Stimulated activated CD4-positive, alpha-beta T cell treated with anti-CD3 and anti-CD28 coated beads, Interleukin-12 subunit alpha, Interleukin-12 subunit beta, amount 100 ng/mL, for 24 hours (primary cell): Measurements from ENCODE around the gene CXCL12.

Experiments
- DNase-seq, 2 experiments: peaks; one replicate each; pipeline ENCODE4 v3.0.0-alpha.2; 2020; ENCODE audit warnings: low read depth in 2 of 2

Gene CXCL12

DNA sequence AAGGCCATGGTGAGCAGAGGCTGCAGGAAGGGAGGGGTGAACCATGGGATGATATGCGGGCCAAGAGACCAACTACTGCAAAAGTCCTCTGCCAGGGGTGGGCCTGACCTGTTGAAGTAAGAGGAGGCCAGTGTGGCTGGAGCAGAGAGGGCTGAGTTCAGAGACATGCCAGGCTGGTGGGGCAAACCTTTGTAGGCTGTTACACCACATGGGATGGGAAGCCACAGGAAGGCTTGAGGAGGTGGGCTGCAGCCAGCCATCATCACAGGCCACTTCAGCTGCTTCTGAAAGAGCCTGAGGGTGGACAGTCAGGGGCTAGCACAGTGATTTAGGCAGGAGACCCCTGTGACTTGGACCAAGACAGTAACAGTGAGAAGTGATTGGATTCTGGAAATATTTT, 20.3 kb downstream of the CXCL12 start:
- no peak for DNase-seq

GRCh38 chr10:44363716-44364115, 21.2 kb downstream of the CXCL12 start:
- no peak for DNase-seq

DNA sequence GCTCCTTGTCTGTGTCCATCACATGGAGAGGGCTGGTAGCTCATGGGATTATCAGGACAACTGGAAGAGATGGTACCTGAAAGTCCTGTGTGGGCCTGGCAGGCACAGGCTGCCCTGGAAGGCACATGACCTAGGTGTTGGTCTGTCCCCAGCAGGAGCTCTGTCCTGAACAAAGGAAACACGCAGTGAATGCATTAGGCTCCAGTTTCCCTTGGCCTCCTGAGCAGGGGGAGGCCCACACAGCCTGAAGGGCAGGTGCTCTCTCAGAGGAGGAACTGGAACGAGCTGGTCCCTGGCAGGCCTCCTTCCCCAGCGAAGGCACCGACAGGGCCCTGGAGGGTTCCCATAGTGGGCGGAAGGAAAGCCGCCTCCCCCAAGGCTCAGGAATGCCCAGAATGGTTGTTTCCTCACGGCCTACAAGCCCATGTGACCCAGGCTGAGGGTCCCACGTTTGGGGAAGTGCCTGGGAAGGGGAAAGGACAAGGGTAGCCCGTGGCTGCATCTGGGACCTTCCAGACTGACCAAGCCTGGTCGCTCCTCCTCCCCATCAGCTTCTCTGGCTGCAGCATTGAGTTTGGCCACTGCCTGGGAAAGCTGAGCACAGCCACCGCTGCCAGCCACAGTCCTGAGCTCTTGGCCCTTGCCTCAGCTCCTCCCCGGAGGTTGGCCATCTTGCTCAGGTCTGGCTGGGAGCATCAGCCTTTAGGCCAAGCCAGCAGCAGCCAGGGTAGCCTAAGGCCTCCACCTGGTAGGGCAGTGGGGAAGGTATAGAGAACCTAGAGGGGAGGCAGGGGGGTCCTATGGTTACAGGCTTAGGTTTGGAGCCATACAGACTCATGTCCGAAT, 21.8 kb downstream of the CXCL12 start:
- DNase-seq: no peak

GRCh38 chr10:44361109-44361508, 23.8 kb downstream of the CXCL12 start:
- no peak for DNase-seq

GRCh38 chr10:44358080-44358771, 26.7 kb downstream of the CXCL12 start:
- DNase-seq: no peak

GRCh38 chr10:44357023-44357540, 27.8 kb downstream of the CXCL12 start:
- no peak for DNase-seq

DNA sequence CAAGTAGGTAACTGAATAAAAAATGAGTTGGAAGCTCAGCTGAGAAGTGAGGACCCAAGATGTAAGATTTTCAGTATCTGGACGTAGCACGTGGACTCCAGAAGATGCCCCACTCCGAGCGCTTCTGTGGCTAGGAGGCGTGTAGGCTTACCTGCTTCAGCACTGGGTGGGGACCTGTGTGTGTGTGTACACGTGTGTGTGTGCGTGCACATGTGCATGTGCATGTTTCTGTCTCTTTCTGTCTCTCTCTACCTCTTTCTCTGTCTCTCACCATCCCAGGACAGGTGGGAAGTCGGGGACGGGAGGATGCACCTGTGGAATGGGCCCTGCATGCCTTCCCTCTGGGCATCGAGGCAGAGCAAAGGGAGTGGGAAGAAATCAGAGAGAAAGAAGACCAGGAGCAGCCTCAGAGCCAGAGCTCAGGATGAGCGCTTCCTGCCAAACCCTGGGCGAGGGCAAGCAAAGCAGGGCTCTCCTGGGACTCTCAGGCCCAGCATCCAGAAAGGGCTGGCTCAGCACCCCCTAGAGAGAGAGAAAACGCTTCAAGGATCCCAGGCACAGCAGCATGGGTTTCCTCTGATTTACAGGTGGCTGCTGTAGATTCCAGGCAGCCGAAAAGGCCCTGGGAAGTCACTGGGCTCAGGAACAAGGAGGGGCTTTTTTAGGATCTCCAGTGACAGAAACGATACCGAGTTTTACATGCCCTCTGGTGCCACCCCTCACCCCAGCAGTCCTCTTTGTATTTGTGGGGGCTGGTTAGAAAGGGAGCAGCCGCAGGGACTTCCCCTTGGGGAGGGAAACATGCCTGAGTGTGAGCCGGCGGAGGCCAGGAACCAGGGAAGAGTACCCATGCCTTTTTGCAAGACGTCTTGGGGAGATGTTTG, 28.5 kb downstream of the CXCL12 start:
- DNase-seq: no peak

DNA sequence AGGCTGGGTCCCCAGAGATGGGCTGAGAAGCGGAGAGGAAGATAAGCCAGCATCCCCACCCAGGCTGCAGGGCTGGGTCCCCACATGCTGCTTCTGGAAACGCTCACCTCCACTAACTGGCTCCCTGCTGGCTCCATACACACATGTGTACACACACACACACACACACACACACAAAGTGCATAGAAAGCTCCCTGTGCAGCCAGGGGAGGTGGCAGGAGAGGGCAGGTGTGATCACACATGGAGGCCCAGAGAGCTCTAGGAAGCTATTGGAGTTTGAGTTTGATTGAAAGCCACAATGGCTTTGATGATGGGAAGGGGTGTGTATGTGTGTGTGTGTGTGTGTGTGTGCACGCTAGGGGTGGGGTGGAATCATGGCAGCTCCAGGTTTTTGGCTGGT, 29.3 kb downstream of the CXCL12 start:
- DNase-seq: no peak

DNA sequence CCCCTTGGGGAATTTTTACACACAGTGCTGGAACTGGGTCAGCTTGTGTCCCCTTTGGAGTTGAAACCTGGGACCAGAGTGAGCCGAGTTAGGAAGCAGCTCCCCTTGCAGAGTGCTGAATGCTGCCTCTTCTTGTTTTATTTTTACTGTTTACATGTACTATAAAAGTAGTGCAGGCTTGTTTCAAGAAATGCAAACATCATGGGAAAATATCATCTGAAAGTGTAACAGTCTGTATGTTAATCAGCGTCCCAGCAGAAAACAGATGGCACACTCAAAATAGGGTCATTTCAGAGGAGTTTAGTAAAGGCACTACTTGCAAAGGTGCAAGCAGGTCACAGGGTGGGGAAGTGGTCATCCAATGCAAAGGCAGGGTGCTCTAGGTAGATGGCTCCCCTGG, 30.1 kb downstream of the CXCL12 start:
- no peak for DNase-seq

DNA sequence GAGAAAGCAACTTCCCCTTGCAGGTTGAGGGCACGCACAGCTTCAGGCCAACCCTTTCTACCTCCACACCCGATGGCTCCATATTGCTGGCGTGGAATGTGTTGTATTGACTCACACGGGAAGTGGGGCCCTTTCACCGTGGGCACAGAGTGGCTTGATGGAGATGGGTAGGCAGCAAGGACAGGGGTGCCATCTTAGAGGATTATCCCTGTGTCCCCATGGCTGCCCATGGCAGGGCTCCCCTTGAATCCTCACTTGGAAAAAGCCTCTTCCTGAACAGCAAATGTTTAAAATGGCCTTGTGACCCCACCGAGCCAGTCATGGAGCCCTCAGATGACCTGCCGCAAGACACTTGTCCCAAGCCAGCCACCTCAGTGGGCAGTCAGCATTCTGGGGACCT, 31.2 kb downstream of the CXCL12 start:
- no peak for DNase-seq

DNA sequence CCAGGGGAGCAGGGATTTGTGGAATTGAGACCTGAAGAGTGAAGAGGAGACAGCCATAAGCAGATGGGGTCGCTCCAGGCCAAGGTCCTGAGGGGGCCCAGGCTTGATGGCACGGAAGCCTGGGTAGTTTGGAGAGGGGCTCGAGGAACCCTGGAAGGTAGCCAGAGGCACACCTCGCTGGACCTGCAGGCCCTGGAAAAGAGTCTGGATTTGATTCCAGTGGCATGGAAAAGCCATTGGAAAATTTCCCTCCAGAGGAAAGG, 31.8 kb downstream of the CXCL12 start:
- no peak for DNase-seq

- DNase-seq: no peak
These were observed 32.4 kb downstream of the CXCL12 start for GRCh38 chr10:44352316-44353127.

DNA sequence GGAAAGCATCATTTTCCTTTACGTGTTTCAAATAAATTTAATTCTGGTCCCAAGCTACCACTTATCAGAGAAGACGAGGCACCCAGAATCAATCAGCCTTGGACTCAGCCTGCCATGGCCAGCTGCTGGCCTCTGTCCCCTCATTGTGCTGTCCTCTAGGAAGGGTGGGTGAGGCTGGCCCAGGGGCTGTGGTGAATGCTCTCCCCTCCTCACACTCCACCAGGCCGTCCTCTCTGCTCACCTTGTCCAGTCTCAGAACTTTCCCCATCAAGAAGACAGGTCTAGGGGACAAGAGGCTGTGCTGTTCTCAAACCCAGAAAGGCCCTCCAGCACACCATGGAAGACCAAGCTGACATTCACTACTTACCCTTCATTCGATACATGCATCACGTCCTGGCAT, 36.4 kb downstream of the CXCL12 start:
- no peak for DNase-seq

DNA sequence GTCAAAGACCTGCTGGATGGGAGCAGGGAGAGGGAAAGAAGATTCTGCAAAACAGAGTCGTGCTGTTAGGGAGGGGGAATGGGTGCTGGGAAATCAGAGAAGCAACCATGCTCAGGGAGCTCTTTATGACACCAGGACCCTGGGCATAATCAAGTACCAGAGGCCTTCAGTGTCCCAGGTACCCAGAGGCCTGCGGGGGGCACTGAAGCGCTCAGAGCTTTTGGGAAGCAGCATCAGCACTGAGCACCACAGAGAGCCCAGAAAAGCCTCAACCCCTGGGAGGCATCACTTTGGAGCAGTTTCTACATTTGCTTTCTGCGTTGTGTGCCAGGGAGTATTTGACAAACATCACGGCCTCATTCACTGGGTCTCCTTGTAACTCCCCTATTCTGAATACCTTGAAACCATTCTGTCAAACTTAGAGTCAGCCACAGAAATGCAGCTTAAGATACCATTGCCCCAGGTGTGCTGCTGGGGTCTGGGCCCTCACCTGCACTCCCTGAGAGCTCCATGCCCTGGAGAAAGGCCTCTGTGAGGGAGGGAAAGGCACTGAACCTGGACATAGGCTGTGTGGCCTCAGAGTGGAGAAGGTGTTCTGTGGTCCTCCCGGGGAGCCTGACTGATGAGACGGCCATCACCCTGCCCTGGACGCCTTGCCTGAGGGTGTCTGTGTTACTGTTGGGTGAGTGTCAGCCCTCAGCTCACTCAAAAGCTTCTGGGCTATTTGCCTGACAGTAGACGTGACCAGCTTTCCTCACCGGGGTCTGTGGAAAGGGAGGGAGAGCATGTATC, 37.1 kb downstream of the CXCL12 start:
- DNase-seq: no peak

GRCh38 chr10:44344727-44345126, 40.2 kb downstream of the CXCL12 start:
- DNase-seq: no peak

- DNase-seq: no peak
These were observed 41.1 kb downstream of the CXCL12 start for GRCh38 chr10:44343843-44344242.

DNA sequence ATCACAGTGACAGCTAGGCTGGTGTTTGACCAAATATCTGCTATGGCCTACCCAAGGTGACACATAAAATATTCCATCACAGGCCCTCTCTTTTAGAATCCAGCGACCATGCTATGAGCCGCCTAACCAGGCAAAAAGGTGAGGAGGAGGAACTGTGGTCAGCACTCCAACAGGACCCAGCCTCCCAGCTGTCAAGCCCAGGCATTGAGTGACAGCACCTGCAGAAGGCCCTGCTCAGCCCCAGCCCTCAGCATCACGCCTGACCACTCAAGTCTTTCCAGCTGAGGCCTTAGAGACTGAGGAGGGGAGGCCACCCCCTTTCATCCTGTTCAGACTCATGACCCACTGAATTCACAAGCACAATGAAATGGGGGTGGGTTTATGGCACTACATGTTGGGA, 43.0 kb downstream of the CXCL12 start:
- no peak for DNase-seq

DNA sequence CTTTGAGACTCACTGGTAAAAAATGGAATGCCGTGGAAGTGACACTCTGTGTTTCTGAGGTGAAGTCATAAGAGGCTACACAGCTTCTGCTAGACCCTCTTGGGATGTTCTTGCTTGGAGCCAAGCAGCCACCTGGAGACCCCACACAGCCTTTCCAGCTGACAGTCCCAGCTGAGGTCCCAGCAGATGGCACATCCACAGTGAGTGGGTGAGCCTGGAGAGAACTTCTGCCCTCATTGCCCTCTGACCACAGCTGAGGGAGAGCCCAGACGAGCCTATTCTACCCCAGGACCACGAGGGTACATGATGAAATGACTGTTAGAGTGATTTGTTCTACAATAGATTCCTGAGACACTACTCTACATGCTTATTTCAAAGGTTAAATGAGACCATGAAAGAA, 44.3 kb downstream of the CXCL12 start:
- DNase-seq: no peak

- no peak for DNase-seq
These were observed 45.7 kb downstream of the CXCL12 start for GRCh38 chr10:44339218-44339617.

GRCh38 chr10:44337081-44337480, 47.8 kb downstream of the CXCL12 start:
- DNase-seq: no peak
